ENCODE results near the gene GNL3L.

DNA sequence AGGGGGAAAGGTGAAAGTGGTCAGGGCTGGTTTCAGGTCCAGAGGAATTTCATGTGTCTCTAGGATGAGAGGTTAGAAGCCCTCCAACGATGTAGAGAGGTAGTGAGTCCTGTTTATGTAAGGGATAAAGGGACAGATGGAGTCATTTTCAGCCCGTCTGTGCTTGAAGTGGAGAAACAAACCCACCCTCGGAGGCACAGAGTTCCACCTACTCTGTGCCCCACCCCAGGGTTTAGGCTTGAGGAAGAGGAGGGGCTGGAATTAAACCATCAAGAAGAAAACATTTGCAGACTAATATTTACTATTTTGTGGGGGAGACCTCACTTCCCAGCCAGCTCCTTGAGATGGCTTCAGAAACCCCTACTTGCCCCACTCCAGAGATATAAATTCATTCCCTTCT is 868 bp upstream of the GNL3L start:
- TF ChIP-seq EZH2 (IDR thresholded peaks at IDR 0.05; ENCODE audit: insufficient read depth, poor library complexity, severe bottlenecking) (no peak), EZH2phosphoT487 (IDR thresholded peaks at IDR 0.05; ENCODE audit: insufficient read depth, low read depth) (no peak)

All from GM23248 (cell line).